GM18502 (cell line): ENCODE measurements around the gene CPA4.

Experiments used
- ATAC-seq: cut with Tn5 transposase; IDR thresholded peaks from one replicate; pipeline ENCODE4 v1.9.1; 2021; ENCODE audit warnings: mild to moderate bottlenecking; ENCODE audit not compliant: unreplicated experiment, poor library complexity

Gene CPA4

GRCh38 chr7:130361681-130362080, 68.7 kb downstream of the CPA4 start:
- no peak for ATAC-seq

DNA sequence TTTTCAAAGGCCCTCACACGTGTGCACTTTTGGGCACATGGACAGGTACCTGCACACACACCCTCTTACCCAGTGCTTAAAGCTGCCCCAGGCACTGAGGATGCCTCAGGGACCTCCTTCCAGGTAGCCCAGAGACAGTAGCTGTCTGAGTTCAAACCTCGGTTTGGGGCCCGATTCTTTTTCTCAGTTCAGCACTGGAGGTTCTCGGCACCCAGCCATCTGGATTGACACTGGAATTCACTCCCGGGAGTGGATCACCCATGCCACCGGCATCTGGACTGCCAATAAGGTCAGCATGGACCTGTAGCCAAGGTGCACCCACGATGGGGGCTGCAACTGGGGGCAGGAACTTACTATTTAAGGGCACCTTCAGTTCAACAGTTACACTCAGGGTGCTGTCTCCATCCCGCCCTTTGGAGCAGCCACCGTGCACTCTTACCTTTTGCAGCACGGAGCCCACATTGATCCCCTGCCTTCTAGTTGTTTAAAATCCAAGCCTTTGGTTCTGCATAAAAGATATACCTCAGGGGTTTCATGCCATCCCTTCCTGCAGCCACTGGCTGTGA, 69.4 kb downstream of the CPA4 start:
- no peak for ATAC-seq

- ATAC-seq: no peak
Observed at GRCh38 chr7:130363026-130363847, 70.3 kb downstream of the CPA4 start.

DNA sequence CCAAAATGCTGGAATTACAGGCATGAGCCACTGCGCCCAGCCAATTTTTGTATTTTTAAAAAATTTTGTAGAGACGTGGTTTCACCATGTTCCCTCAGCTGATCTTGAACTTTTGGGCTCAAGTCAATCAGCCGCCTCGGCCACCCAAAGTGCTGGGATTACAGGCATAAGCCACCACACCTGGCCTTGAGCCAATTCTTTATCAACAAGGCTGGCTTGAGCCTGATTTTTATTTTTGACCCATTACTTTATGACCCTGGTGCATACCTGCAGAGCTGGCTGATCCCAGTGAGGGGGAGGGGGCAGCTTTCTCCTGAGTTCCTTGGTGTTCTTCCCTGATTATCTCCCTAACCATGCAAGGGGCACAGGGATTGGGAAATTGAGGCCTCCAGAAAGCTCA, 71.5 kb downstream of the CPA4 start:
- no peak for ATAC-seq

- no peak for ATAC-seq
Observed at GRCh38 chr7:130365088-130365487, 72.1 kb downstream of the CPA4 start.

- ATAC-seq: peak; percentile 61
Observed at GRCh38 chr7:130365511-130366441, 72.8 kb downstream of the CPA4 start.

- ATAC-seq: no peak
Observed at GRCh38 chr7:130366564-130366963, 73.6 kb downstream of the CPA4 start.

GRCh38 chr7:130367088-130367755, 74.3 kb downstream of the CPA4 start:
- no peak for ATAC-seq

DNA sequence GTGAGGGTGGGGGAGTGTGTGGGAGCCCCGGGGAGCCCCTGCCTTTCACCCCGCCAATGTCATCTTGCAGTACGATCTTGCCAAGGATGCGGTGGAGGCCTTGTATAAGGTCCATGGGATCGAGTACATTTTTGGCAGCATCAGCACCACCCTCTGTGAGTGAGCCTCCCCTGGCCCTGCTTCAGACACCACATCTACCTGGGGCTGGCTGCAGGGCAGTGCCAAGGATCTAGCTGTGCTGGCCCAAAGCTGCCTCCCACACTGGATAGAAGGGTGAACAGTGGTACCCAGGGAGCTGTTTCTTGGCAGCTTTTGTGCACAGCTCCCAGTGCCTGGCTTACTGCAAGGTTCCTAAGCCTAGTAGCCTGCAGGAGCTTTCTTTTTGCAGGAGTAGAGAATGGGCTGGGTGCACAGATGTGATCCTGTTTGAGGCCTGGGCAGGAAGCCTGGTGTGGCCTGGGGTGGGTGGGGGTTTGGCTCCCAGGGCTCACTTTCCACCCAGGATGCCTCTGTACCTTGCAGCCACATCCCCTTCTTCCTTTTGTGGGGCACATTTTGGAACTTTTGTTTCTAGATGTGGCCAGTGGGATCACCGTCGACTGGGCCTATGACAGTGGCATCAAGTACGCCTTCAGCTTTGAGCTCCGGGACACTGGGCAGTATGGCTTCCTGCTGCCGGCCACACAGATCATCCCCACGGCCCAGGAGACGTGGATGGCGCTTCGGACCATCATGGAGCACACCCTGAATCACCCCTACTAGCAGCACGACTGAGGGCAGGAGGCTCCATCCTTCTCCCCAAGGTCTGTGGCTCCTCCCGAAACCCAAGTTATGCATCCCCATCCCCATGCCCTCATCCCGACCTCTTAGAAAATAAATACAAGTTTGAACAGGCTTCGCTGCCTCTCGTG, 75.1 kb downstream of the CPA4 start:
- no peak for ATAC-seq

GRCh38 chr7:130369110-130369711, 76.2 kb downstream of the CPA4 start:
- no peak for ATAC-seq

DNA sequence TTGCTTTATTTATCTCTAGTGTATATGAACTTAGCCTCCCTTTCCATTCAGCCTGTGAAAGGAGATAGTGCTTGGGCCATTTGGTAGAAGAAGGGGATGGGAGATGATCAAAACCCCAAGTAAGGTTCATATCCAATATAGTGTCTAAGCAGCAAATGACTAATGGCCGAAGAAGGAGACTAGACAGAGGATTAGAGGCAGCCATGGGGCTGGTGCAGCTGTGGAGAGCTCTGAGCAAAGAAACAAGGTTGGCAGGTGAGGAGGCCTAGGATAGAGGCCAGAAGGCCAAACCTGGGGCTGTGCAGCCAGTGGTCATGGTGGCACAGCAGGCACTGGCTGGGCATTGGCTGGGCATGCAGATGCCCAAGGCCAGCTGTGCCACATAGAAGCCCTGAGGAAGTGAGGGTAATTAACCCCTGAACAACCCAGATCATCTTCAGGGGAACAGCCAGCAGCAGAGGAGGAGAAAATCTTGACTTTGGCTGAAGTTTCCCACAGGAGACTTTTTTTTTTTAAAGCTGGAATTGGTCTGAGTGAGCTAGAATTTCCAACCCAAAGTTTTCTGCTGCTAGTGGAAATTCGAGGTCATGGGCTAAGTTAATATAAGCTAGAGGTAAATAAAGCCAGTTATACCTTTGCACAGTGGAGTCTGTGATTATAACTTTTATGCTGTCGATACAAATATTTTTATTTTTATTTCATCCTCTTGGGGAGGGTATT, 77.0 kb downstream of the CPA4 start:
- ATAC-seq: no peak

DNA sequence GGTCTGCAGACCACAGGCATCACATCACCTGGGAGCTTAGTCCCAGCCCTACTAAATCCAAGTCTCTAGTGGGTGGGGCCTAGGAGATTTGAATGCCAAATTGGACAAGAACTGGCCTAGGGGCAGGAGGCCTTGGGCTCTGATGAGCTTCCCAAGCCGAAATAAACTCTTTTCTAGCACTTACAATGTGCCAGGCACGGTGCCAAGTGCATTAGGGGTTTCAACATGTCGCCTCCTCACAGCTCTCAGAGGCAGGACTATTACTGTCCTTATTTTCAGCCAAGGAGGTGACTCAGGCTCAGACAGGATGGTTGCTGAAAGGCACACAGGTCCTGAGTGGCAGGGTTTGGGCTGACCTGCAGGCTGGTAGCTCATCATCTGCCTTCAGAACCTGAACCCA, 78.1 kb downstream of the CPA4 start:
- no peak for ATAC-seq

DNA sequence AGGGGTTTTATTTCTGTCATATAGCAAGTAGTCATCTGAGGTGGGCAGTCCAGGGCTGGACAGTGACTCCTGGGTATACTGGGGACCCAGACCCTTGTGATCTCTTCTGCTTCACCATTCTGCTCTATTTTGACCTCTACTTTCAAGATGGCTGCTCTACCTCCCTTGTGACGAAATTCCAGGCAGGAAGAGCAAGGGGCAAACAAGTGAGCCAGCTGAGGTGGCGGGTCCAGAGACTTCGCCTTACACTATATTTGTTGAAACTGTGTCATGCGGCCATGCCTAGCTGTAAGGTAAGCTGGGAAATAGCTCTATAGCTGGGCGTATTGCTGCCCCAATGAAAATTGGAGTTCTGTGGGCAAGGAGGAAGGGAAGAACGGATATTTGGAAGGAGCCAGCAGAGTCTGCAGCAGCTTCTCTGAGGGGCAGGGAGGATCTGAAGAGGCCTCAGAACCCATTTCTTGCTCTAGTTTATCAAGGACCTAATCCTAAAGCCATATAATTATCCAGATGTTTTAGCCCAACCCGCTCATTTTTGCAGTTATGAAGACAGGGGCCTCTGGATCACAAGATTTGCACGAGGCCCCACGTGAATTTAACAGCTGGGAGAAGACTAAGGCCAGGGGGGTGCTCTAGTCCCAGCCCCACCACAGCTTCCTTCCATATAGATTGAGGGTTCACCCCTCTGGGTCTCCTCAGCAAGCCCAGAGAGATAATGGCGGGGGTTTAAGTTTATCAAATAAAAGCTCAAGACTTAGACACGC, 79.6 kb downstream of the CPA4 start:
- no peak for ATAC-seq
